Measurements from ENCODE around the gene BCL2. TPM values are rescaled to one million over a fixed set of nuclear protein-coding genes. Genes with fewer than 3 reads are reported as not detected.

The BCL2 gene
- total RNA-seq, 1 donor from 2014 or later = 1.6 TPM

DNA sequence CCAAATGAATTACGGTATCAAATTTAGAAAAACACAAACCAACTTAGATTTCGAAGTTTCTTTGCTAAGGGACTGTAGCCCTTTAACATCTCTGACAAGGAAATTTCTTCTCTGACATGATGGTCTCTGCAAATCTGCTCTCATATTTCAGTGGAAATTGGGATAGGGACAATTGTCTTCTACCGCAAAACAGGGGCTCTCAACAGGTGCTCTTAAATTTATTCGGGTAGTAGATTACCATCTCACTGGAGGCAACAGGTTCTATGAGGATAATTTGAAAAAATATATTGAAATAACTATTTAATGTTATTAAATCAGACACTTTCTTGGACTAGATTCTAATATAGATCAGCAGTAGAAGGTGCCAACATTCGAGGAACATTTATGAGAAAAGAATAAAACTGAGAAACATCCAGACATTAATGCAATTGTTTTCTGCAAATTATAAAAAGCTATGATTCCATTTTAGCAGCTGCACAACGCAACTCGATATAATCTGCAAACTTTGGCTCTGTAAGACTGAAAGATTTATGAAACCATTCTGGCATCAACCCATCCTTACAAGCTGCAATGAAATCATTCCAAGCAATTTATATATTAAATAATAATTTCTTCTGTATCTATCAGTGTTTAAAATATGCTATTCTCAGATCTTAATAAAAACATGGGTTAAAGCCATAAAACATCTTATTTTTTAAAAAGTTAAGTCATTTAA lies 10.0 kb upstream of the BCL2 start:
- no peak for DNase-seq (ENCODE audit: low read depth in 2 of 2)

DNA sequence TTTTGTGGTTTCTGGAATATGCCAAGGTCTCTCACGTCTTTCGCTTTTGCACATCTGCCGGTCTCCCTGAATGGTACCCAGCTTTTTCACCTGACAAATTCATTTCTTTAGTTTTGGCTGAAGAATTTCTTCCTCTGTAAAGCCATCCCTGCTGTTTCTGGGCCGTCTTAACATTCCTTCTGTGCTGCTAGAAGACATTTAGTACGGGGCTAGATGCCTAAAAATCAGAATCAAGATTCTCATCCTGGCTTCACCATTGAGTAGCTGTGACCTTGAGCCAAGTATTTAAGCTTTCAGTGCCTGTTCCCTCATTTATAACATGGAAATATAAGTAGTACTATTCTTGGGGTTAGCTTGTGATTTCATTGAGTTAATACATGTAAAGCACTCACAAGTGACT lies 6.4 kb upstream of the BCL2 start:
- DNase-seq (ENCODE audit: low read depth in 2 of 2) = no peak

DNA sequence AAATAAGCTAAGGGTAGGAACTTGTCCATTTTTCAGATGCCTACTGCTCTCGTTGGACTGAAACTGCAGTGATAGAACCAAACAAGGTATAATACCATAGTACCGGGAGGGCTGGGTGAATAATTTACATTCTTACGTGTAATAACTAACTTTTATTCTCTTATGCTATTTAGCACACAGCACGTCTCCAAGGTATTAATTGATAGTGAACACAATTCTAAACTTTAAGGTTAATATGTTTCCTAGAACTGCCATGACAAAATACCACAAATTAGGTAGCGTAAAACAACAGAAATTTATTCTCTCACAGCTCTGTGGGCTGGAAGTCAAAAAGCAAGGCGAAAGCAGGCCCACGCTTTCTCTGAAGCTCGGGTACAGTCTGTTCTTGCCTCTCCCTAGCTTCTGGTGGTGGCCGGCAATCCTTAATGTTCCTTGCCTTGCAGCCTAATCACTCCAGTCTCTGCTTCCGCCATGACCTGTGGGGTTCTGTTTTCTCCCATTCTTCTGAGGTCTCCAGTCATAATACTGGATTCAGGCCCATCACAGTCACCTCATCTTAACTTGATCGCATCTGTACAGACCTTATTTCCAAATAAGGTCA lies 5.6 kb upstream of the BCL2 start:
- DNase-seq (ENCODE audit: low read depth in 2 of 2) = no peak

DNA sequence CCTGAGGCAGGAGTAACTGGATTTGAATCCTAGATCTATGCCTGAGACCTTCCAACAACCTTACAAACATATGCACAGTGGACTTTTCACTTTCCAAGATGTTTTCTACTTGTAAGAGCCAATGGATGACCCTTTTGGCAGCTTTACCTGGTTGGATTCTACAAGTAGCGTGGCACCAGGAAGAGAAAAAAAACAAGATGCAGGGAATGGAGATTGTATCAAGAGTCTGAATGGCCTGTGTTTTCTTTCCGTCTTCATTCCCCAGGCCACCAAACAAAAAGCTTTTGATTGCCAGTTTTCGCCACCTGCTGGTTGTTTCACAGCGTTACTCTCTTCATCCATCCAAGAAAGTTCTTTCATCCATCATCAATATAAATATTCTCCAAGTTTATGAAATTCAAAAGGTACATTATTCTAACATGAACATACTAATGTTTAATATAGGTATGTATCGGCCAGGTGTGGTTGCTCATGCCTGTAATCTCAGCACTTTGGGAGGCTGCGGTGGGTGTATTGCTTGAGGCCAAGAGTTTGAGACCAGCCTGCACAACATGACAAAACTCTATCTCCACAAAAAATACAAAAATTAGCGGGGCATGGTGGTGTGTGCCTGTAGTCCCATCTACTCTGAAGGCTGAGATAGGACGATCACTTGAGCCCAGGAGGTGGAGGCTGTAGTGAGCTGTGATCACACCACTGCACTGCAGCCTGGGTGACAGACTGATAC lies 3.5 kb upstream of the BCL2 start:
- DNase-seq (ENCODE audit: low read depth in 2 of 2) = peak; percentile 78

DNA sequence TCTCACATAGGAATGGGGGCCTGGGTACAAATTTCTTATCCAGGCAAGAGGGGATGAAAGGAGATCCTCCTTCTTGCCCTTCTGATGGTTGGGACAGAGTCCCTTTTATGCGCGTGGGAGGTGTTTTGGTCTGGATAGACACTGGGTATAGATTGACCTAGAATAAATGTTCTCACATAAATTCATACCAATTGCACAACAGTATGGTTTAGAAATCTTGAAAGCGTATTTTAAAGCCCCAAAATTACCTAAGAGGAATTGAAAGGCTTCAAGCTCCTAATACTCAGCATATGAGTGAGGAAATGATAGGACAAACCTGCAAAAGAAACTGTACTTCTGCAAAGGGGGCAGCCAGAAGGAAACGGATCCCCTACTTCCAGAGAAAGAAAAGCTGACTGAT lies 2.6 kb upstream of the BCL2 start:
- no peak for DNase-seq (ENCODE audit: low read depth in 2 of 2)

DNA sequence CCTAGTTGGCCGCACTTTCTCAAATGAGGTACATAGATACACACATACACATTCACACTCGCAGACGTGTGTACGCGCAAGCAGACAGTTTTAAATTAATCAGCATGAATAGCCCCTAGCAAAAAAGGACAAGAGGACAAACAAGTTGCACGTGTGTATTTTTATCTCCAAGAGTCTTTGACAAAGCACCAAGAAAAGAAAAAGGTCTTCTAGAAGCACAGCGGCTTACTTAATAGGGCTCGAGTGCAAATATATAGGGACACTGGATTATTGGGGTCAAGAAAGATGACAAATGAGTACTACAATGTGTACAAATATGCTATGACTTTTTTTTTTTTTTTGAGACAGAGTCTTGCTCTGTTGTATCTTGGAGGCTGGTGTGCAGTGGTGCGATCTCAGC lies 1.7 kb upstream of the BCL2 start:
- no peak for DNase-seq (ENCODE audit: low read depth in 2 of 2)

DNA sequence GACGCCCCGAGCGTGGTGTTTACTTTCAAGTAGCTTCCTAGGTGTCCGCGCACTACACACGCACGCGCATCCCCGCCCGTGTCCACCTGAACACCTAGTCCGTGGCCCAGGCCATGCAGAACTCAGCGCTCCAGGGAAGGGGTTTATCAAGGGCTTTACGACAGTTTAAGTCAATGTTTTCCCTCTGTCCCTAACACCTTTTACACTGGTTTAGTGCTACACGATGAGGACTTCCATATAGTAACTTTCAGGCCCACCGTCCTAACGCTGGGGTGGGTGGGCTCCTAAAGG lies 1.4 kb upstream of the BCL2 start:
- DNase-seq (ENCODE audit: low read depth in 2 of 2) = no peak

DNA sequence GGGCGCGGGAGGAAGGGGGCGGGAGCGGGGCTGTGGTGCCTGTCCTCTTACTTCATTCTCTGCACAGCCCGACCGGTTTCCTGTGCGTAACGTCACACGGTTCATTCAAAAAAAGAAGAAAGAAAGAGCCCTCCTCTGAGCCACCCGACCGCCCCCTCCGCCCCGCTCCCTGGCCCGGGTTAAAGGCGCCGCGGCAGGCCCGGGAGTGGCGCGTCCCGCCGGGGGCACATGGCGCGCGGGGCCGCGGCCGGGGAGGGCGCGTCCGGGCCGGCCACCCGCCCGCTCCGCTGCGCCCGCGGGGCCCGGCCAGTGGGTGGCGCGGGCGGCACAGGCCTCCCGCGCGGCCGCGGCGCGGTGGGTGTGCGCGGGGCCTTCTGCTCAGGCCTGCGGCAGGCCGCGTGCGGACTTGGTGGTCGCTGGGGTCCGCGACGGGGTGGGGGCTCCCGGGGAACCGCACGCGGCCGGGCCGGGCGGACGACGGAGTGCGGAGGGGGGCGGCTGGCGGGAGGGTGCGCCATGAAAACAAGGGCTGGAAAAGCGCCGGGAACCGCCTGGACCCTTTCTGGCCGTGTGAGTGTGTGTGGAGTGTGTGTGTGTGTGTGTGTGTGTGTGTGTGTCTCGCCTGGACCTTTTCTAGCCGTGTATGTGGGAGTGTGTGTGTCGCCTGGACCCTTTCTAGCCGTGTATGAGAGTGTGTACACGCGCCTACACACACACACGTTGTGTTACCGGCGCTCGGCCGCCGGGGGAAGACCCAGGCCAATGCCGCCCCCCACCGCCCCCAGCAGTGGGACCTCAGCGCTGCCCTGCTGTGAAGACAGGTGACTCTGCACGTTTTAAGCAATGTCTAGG lies 780 bp upstream of the BCL2 start:
- DNase-seq (ENCODE audit: low read depth in 2 of 2) = peak; percentile 80 to 82

DNA sequence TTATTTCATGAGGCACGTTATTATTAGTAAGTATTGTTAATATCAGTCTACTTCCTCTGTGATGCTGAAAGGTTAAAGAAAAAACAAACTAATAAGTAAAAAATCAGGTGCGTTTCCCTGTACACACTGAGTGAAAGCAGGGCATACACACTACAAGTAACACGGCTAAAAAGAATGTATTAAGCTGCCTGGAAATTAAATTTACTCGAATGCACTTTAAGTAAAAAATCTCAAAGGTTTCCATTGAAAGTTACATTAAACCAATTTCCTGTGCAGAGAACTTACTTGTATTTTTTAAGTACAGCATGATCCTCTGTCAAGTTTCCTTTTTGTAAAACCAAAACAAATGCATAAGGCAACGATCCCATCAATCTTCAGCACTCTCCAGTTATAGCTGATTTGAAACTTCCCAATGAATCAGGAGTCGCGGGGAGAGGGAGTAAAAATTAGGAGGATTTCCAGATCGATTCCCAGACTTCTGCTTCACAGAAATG lies 633 bp downstream of the BCL2 start:
- no peak for DNase-seq (ENCODE audit: low read depth in 2 of 2)

DNA sequence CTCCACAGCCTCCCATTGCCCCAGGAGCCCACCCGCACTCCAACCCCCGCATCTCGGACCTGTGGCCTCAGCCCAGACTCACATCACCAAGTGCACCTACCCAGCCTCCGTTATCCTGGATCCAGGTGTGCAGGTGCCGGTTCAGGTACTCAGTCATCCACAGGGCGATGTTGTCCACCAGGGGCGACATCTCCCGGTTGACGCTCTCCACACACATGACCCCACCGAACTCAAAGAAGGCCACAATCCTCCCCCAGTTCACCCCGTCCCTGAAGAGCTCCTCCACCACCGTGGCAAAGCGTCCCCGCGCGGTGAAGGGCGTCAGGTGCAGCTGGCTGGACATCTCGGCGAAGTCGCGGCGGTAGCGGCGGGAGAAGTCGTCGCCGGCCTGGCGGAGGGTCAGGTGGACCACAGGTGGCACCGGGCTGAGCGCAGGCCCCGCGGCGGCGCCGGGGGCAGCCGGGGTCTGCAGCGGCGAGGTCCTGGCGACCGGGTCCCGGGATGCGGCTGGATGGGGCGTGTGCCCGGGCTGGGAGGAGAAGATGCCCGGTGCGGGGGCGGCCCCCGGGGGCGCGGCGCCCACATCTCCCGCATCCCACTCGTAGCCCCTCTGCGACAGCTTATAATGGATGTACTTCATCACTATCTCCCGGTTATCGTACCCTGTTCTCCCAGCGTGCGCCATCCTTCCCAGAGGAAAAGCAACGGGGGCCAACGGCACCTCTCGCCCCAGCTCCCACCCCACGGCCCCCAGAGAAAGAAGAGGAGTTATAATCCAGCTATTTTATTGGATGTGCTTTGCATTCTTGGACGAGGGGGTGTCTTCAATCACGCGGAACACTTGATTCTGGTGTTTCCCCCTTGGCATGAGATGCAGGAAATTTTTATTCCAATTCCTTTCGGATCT lies 1.3 kb downstream of the BCL2 start:
- DNase-seq (ENCODE audit: low read depth in 2 of 2) = no peak

DNA sequence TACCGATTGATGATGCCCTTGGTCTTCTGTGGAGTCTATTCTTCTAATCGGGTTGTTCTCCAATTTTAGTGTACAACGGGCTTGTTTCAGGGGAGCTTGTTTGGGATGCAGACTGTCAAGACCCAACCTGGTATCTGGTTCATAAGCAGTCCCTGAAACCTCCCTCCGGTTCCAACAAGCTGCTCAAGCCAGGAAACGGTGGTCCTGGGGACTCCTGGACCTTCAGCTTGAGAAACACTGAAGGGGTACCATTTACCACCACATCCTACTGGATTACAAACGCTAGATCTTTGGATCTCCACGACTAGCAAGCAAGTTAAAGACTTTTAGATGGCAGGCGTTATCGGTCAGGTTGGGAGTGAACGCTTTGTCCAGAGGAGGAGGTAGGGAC lies 2.0 kb downstream of the BCL2 start:
- no peak for DNase-seq (ENCODE audit: low read depth in 2 of 2)

DNA sequence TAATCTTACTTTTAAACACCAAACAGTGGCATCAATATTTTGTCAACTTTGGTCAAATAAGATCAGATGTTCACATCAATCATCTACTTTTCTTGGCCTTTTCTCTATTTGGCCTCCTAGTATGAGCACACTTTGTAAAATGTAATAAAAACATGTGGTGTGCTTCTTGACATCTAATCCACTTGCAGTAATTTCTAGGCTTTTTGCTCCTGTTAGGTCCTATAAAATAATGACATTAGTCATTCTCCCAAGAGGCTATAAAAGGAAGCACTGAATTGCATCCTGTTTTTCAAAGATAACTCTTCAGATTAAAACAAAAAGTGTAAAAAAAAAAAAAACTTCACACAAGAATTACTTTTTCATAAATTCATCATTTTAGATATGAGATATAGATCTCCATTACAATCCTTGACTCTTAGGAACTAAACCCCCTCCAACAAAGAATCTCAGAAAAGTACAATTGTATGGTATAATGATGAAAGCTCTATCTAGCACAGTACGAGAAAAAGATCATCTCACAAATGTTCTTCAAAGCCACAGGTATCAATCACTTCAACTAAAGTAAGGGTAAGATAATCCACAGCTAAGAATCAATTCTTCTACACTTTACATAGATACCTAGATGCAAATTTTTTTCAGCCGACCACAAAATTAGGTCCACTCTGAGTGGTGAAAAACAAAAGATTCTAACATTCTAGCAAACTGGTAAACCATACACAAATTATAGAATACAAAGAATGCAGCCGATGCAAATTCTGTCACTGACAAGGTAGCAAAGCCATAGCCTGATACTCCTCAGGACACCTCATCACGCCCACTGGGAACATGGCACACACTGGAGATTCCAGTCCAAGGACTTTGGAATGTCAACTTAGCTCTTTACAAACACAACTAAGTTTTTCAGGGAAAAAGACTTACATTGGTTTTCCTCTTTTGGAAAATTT lies 2.7 kb downstream of the BCL2 start:
- DNase-seq (ENCODE audit: low read depth in 2 of 2) = no peak

DNA sequence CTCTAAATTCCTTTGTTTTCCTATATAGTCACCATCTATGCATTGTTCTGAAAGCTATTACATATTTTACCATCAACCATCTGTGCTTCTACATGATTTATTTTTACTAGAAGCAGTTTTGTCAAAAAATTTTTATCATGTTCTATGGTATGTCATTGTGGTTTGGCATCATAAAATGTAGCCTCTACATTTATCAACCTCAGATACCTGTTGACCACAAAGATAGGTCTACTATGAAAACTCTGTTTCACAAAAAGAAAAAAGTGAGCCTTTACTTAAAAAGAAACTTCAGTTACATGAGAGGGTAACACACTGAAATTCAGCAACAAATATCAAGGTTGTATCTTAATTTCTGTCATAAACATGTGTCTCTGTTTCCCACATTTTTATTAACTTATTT lies 3.7 kb downstream of the BCL2 start:
- DNase-seq (ENCODE audit: low read depth in 2 of 2) = no peak

DNA sequence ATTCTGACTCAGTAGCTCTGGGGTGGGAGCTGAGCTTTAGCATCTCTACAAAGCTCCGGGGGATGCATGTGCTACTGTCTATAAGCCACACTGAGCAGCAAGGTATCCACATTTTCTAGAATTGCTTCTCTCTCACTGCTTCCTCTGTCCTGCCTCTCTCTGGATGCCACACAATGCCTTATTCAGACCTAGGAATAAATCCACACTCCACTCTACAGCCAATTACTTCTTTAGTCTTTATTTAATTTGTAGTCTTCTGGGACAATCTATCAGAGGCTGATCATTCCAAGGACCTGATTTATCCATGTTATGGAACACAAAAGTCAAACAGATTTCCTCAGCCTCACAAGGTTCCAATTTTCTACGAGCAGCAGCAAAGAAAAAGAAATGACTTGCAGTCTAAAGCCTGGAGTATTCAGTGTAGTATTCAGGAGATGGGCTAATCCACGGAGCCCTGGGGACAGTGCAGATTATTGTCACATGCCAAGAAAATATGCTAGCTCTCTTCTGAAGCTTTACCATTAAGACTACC lies 4.4 kb downstream of the BCL2 start:
- DNase-seq (ENCODE audit: low read depth in 2 of 2) = no peak

DNA sequence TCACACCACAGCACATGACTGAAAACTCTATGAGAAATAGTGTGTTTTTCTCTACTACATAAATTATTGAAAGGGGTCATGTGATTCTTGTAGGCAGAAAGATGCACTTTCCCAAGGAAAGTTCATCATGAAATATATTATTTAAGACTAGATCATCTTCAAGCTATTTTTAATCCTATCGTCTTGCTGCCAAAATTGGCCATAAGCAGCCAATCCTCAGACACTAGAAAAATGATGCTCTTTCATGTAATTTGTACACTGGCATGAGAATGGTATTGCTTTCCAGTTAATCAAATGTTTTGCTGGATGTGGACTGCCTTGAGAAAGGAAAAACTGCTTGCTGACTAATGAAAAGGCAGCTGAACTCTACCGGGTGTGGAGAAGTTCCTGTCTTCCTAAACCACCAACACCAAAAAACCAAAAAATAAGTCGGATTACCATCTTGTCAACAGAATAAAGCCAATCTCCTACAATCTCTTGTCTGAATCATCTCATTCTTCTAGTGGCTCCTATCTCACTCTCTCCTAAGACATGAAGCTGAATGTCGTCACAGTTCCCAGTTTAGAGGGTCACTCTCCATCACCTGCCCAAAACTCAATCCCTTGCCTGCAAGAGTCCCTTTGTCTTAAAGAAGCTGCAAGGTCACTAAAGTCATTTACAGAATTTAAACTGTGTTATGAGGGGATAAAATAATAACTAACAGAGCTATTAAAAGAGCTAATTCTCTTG lies 5.3 kb downstream of the BCL2 start:
- no peak for DNase-seq (ENCODE audit: low read depth in 2 of 2)

DNA sequence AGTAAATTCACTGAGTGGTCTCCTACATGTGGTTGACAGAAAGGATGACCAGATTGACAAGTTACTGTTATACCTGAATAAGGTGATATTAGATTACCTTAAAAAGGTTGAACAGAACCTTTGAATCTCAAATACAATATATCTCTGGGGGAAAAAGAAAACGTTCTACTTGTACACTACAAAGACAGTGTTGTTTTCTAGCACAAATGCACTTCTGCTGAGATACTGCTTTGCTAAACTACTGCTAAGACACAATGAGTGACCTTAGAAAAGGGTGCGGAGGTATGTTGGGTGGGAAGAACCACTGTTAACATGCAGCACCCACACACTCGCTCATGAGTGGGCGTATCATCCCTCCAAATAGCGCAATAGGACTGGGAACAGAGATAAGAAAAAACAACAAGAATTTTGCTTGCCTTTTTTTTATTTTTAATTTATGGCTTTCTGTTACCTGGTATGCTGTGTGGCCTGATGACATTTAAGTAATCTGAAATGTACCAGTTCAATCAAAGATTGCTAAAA lies 6.1 kb downstream of the BCL2 start:
- no peak for DNase-seq (ENCODE audit: low read depth in 2 of 2)

DNA sequence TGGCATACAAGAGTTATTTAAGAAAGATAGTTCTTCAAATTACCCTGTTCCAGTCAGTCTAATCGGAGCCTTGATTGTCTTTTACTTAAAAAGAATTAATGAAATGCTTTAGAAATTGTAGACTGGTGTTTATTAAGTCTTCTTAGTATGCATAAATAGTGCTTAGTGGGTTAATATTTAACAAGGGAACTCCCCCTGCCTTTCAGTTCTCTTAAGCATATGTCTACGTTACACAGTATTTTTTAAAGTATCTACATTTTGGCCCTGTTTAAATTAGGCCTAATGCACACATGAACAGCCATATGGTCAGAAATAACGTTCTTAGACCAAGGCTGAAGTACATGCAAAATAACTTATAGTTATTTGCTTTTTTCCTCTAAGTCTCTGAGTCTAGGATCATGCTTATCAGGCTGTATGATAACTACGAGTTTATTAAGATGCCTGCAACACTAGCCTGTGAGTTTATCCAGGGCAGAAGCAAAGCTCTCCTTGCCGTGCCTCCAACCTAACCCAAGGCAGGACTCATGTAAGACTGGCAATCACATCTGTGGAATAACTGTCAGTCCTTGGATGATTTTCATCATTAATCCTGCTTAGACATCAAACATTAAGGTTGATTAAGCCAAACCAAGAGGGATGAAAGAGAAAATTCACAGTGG lies 6.7 kb downstream of the BCL2 start:
- no peak for DNase-seq (ENCODE audit: low read depth in 2 of 2)

DNA sequence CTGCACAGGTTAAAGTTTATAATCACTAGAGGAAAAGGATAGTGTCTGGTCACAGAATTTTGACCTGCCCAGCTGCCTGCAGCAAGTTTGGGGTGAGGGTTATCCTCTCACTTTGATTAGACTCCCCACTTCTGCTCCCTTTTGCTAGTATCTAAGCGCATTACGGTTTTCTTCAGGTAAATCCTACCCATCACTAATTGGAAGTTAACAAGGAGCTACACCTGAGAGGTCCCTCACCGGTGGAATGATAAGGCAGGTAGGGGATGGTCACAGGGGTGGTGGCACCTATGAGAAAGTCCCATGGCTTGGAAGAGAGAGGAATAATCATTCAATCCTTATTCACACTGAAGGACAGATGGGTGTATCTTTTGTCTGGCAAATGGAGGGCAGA lies 7.6 kb downstream of the BCL2 start:
- no peak for DNase-seq (ENCODE audit: low read depth in 2 of 2)
